Breast epithelium (tissue), 4 donors: ENCODE measurements around the gene NPC2. TPM values are rescaled to one million over a fixed set of nuclear protein-coding genes. Genes with fewer than 3 reads are reported as not detected.

Source experiments
- DNase-seq, 2 donors: peaks; one replicate each; pipeline ENCODE4 v3.0.0-alpha.2; 2019; ENCODE audit warnings: low spot score in 2 of 2
- H3K27ac ChIP-seq, 2 donors: fragments of 200-600 bp; sonication (generic) in 1 of 2; one replicate each; pipeline ENCODE4 v1.5.1; 2016 to 2019; ENCODE audit warnings: mild to moderate bottlenecking in 1 of 2
- H3K27me3 ChIP-seq, 2 donors: fragments of 200-600 bp; sonication (generic) in 1 of 2; one replicate each; pipeline versions ENCODE4 v1.5.1 to v1.6.0; 2017 to 2019; ENCODE audit warnings: control low read depth in 1 of 2, mild to moderate bottlenecking in 1 of 2
- H3K36me3 ChIP-seq: fragments of 200-600 bp; one replicate; pipeline ENCODE4 v1.5.1; 2019
- H3K4me1 ChIP-seq, 2 donors: fragments of 200-600 bp; sonication (generic); one replicate each; pipeline ENCODE4 v1.5.1; 2016 to 2019; ENCODE audit warnings: control low read depth in 1 of 2
- H3K4me3 ChIP-seq, 3 donors: fragments of 200-600 bp; sonication (generic); 1 replicate in 2 of 3; 2 replicates in 1 of 3; pipeline ENCODE4 v1.5.1; 2016 to 2019; ENCODE audit warnings: mild to moderate bottlenecking in 3 of 3, moderate library complexity in 2 of 3
- H3K9me3 ChIP-seq, 2 donors: fragments of 200-600 bp; sonication (generic) in 1 of 2; one replicate each; pipeline ENCODE4 v1.5.1; 2016 to 2019; ENCODE audit warnings: control low read depth in 1 of 2
- CTCF ChIP-seq, 3 donors: fragments of 450-650 bp; IDR thresholded peaks; one replicate each; pipeline ENCODE4 v1.5.1; 2016 to 2017; ENCODE audit warnings: antibody characterized with exemption in 3 of 3, mild to moderate bottlenecking in 3 of 3, moderate library complexity in 3 of 3
- POLR2A ChIP-seq: fragments of 450-650 bp; IDR thresholded peaks from one replicate; pipeline ENCODE4 v1.6.1; 2016; ENCODE audit warnings: antibody characterized with exemption, mild to moderate bottlenecking, moderate library complexity
- POLR2AphosphoS5 ChIP-seq, 3 donors: sonication (generic); formaldehyde crosslinking; IDR thresholded peaks; one replicate each; pipeline ENCODE4 v1.6.1; 2017; ENCODE audit warnings: antibody characterized with exemption in 3 of 3
- intact Hi-C: fragments of 100-400 bp; cut with DNase I; formaldehyde crosslinking; loops from one replicate; pipeline ENCODE4 v1.15.1; 2023; ENCODE audit warnings: low total_unique reads
- total RNA-seq, 3 donors: library from RNA; depleted of rRNA; stranded (reverse); fragments of >200 nt; gene quantifications; one replicate each; pipeline ENCODE4 v1.1.0, GENCODE V29; 2016

The NPC2 gene
- total RNA-seq, 3 donors from 2014 or later = 277 to 663 (median 594) TPM

DNA sequence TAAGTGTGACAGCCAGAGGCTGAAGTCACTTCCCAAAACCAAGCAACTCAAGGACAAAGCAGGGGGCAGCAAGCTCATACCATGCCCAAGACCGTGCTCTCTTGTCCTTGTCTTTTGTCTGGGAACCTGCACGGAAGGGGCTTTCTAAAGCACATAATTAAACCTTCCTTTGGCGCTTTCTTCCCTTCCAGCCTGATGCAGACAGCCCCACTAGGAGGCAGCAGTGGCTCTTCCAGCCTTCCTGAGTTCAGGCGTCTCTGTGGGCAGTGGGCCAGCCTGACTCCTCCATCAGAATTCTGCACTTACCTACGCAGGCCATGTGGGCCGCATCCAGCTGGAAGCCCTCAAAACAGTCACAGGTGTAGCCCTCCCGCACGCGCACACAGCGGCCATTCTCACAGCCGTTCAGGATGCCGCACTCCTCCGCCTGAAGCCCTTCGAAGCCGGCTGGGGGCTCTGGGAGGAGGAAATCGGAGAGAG, 8.1 kb upstream of the NPC2 start:
- no peaks in the 10 kb centered on the region for H3K9me3 ChIP-seq
- intact Hi-C loops = no loop called here
- TF ChIP-seq CTCF (IDR thresholded peaks at IDR 0.05) (peak; percentile 59 to 78 (median 61)), POLR2A (no peak), POLR2AphosphoS5 (IDR thresholded peaks at IDR 0.05) (peak in 2 of 3 donors; percentile 19 to 64)
- no peaks in the 10 kb centered on the region for H3K27me3 ChIP-seq
- no peak overlapping the region for H3K4me3 ChIP-seq
- no peaks in the 10 kb centered on the region for H3K4me1 ChIP-seq
- H3K27ac ChIP-seq = peak overlapping the region; percentile 52 to 62
- peak; percentile 73 to 87 for DNase-seq
- H3K36me3 ChIP-seq = no peaks in the 10 kb centered on the region

DNA sequence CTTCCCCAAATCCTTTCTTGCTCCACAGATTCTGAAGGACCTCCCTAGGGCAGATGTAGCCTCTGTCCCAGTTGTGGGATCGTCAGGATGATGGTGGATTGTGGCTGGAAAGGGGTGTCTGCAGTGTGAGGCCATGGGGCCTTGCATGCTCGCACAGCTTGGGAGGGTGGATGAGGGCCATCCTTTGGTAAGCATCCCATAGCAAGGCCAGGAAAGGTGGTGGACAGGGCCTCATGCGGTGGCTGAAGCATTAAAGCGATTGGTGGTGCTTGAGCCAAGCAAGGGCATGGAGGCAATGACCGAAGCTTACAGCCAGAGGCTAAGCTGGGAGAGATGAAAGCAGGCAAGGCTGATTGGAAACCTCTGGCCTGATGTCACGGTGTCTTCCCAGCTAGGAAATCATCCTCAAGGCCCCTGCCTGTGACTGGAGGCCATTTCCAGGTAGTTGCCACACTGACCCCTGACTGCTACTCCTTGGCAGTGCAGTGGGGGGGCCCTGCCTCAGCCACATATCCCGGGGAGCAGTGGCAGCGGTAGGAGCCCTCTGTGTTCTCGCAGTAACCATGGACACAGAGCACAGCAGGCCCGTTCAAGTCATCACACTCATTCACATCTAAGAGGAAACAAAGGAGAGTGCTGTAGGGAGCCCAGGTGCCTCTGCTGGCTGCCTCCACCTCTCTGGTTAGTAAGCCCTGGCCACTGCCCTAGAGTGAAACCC, 7.5 kb upstream of the NPC2 start:
- no peaks in the 10 kb centered on the region for H3K4me1 ChIP-seq
- peak overlapping the region; percentile 9 to 52 for H3K27ac ChIP-seq
- H3K27me3 ChIP-seq = no peaks in the 10 kb centered on the region
- DNase-seq = no peak
- no peaks in the 10 kb centered on the region for H3K36me3 ChIP-seq
- intact Hi-C loops = no loop called here
- TF ChIP-seq POLR2A = no peak
- no peak for TF ChIP-seq POLR2AphosphoS5 (IDR thresholded peaks at IDR 0.05)
- TF ChIP-seq CTCF (IDR thresholded peaks at IDR 0.05) = no peak
- no peak overlapping the region for H3K4me3 ChIP-seq
- H3K9me3 ChIP-seq = no peaks in the 10 kb centered on the region

DNA sequence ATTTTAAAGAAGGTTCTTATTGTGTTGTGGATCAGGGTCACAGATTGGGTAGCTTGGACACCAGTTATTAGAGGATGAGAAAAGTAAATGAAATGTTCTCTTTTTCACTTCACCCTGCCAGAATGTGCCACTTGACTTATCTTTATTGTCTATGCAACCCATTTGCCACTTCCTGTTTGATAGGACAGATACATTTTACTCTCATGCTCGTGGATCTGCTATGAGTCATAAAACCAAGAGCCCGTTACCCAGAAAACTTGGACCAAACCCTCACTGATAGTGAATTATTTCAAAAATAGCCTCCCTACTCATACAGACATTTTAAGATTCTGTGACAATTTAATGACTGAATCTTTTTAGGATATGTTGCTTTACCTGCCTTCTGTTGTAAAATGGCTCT, 2.3 kb upstream of the NPC2 start:
- H3K4me3 ChIP-seq = no peak overlapping the region
- no peaks in the 10 kb centered on the region for H3K27me3 ChIP-seq
- no peak for DNase-seq
- no peak overlapping the region for H3K27ac ChIP-seq
- peaks cover 0 to 6% of the 10 kb centered on the region in 2 donors for H3K4me1 ChIP-seq
- intact Hi-C loops = no loop called here
- TF ChIP-seq POLR2AphosphoS5 (IDR thresholded peaks at IDR 0.05) (no peak), POLR2A (no peak), CTCF (IDR thresholded peaks at IDR 0.05) (no peak)
- no peaks in the 10 kb centered on the region for H3K36me3 ChIP-seq
- H3K9me3 ChIP-seq = no peaks in the 10 kb centered on the region

DNA sequence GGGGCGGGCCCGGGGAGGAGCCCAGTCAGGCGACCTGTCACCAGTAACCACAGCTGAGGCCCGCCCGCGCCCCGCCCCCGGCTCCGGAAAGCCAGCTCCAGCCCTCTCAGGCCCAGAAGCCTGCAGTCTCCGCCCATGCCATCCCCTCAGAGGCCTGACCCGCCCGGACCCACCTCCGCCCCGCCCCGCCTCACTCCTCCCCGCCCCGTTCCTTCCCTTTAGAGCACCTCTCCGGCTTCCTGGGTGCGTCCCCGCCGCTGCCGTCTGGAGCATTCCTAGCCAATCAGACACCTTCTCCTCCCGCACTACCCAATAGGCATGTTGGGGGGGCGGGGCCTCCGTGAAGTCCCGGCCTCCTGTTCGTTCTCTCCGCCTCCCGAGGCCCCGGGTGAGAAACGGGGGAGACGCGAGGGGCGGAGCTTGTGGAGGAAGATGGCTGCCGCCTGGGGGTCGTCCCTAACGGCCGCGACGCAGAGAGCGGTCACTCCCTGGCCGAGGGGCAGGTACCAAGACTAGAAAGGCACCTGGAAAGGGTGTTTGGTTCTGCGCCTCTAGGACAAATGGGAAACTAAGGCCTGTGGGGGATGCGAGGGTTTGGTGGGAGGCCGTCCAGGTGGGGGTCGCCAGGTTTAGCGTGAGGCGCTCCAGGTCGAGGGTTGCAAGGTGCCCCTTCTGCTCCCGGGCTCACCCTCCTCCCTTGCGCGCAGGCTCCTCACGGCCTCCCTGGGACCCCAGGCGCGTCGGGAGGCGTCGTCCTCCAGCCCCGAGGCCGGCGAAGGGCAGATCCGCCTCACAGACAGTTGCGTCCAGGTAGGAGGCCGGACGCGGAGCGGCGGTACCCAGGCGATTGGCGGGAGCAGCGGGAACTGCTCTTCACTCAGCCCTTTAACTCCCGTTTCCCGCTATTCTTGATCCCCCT, 497 bp upstream of the NPC2 start, which contains the start of gene ISCA2:
Gene ISCA2 (plus strand): TSS at position 423 of the 919 bp plus-strand sequence. CDS start 10 bp downstream, at position 433.
- intact Hi-C loops = no loop called here
- TF ChIP-seq POLR2AphosphoS5 (IDR thresholded peaks at IDR 0.05) = peak in 2 of 3 donors; percentile 80 to 87
- peak in 2 of 3 donors; percentile 7 to 12 for TF ChIP-seq CTCF (IDR thresholded peaks at IDR 0.05)
- peak; percentile 75 for TF ChIP-seq POLR2A
- Histone ChIP-seq H3K36me3 (no peaks in the 10 kb centered on the region), H3K27ac (peak within 1 kb of the TSS; percentile 92 to 98), H3K27me3 (no peaks in the 10 kb centered on the region), H3K4me3 (peak within 1 kb of the TSS; percentile 88 to 94 (median 92)), H3K9me3 (no peaks in the 10 kb centered on the region), H3K4me1 (peaks cover 0 to 13% of the 10 kb centered on the region in 2 donors)
- DNase-seq = peak; percentile 100
